Thyroid gland (tissue), 4 donors: ENCODE results near the gene IFT122. TPM values are rescaled to one million over a fixed set of nuclear protein-coding genes. Genes with fewer than 3 reads are reported as not detected.
A peak's percentile ranks its signal among the peaks of the same experiment; 100 is the strongest.

Source experiments
- DNase-seq, 2 donors: peaks; one replicate each; pipeline ENCODE4 v3.0.0-alpha.2; 2019
- H3K27ac ChIP-seq, 3 donors: fragments of 200-600 bp; sonication (generic); 1 replicate in 2 of 3; 2 replicates in 1 of 3; pipeline ENCODE4 v1.5.1; 2016 to 2019; ENCODE audit warnings: mild to moderate bottlenecking in 1 of 3, moderate library complexity in 1 of 3
- H3K27me3 ChIP-seq: fragments of 200-600 bp; sonication (generic); one replicate; pipeline ENCODE4 v1.5.1; 2019
- H3K36me3 ChIP-seq, 2 donors: fragments of 200-600 bp; sonication (generic); one replicate each; pipeline ENCODE4 v1.5.1; 2016 to 2019
- H3K4me1 ChIP-seq, 2 donors: fragments of 200-600 bp; sonication (generic); one replicate each; pipeline ENCODE4 v1.5.1; 2017 to 2019
- H3K4me3 ChIP-seq, 3 donors: fragments of 200-600 bp; sonication (generic); replicated peaks in 1 of 3; 1 replicate in 2 of 3; 2 replicates in 1 of 3; pipeline ENCODE4 v1.5.1; 2016; ENCODE audit warnings: mild to moderate bottlenecking in 1 of 3
- H3K9me3 ChIP-seq: fragments of 200-600 bp; sonication (generic); one replicate; pipeline ENCODE4 v1.5.1; 2017
- CTCF ChIP-seq, 6 experiments: fragments of 200-600 bp in 3 of 6; fragments of 450-650 bp in 3 of 6; sonication (generic) in 3 of 6; IDR thresholded peaks; one replicate each; pipeline ENCODE4 v1.5.1; 2016 to 2019; ENCODE audit warnings: antibody characterized with exemption in 6 of 6, mild to moderate bottlenecking in 2 of 6, inconsistent platforms in 1 of 6, moderate library complexity in 1 of 6
- POLR2A ChIP-seq, 2 donors: fragments of 450-650 bp; IDR thresholded peaks; one replicate each; pipeline ENCODE4 v1.6.1; 2017; ENCODE audit warnings: antibody characterized with exemption in 2 of 2, mild to moderate bottlenecking in 2 of 2, moderate library complexity in 1 of 2
- WGBS, 2 donors: methylation state at CpG; one replicate each; pipeline ENCODE4 v1.1.5; 2017; 5-methylcytosine and 5-hydroxymethylcytosine counted together
- intact Hi-C: fragments of 100-400 bp; cut with DNase I; formaldehyde crosslinking; loops from one replicate; pipeline ENCODE4 v1.15.1; 2023
- total RNA-seq, 4 donors: library from RNA; depleted of rRNA; stranded (reverse); fragments of >200 nt; gene quantifications; one replicate each; pipeline ENCODE4 v1.2.3, GENCODE V29; 2016

IFT122 gene
- total RNA-seq, 4 donors from 2014 or later = 40.7 to 67.9 (median 46.7) TPM

- WGBS, 2 donors = 88 to 89% methylated on average over 14 of the region's 14 CpGs
- DNase-seq = no peak
- Histone ChIP-seq H3K36me3 (no peaks in the 10 kb centered on the region), H3K27ac (peak overlapping the region in 1 of 3 donors; percentile 50), H3K4me1 (peaks cover 0 to 6% of the 10 kb centered on the region in 2 donors), H3K27me3 (no peaks in the 10 kb centered on the region), H3K9me3 (no peaks in the 10 kb centered on the region), H3K4me3 (no peak overlapping the region)
- intact Hi-C loops = no loop called here
- TF ChIP-seq CTCF (IDR thresholded peaks at IDR 0.05) = no peak
- TF ChIP-seq POLR2A (IDR thresholded peaks at IDR 0.05) = no peak
Measured at GRCh38 chr3:129418041-129418973, 21.7 kb upstream of the IFT122 start.

- no peaks in the 10 kb centered on the region for H3K27me3 ChIP-seq
- DNase-seq = no peak
- intact Hi-C loops = no loop called here
- H3K27ac ChIP-seq = no peak overlapping the region
- H3K9me3 ChIP-seq = no peaks in the 10 kb centered on the region
- H3K4me1 ChIP-seq = peaks cover 0 to 6% of the 10 kb centered on the region in 2 donors
- no peaks in the 10 kb centered on the region for H3K36me3 ChIP-seq
- no peak overlapping the region for H3K4me3 ChIP-seq
- WGBS, 2 donors = 81 to 89% methylated on average over 4 of the region's 4 CpGs
- no peak for TF ChIP-seq CTCF (IDR thresholded peaks at IDR 0.05)
- no peak for TF ChIP-seq POLR2A (IDR thresholded peaks at IDR 0.05)
Measured at GRCh38 chr3:129419476-129419875, 20.5 kb upstream of the IFT122 start.

- TF ChIP-seq POLR2A (IDR thresholded peaks at IDR 0.05) = no peak
- TF ChIP-seq CTCF (IDR thresholded peaks at IDR 0.05) = no peak
- intact Hi-C loops = no loop called here
- H3K9me3 ChIP-seq = no peaks in the 10 kb centered on the region
- no peak overlapping the region for H3K4me3 ChIP-seq
- H3K27me3 ChIP-seq = no peaks in the 10 kb centered on the region
- H3K36me3 ChIP-seq = no peaks in the 10 kb centered on the region
- peaks cover 0 to 6% of the 10 kb centered on the region in 2 donors for H3K4me1 ChIP-seq
- DNase-seq = no peak
- no peak overlapping the region for H3K27ac ChIP-seq
- 96 to 97% methylated on average over 10 to 12 of the region's 12 CpGs for WGBS, 2 donors
Measured at GRCh38 chr3:129421236-129421883, 18.7 kb upstream of the IFT122 start.

- no peak overlapping the region for H3K27ac ChIP-seq
- intact Hi-C loops = no loop called here
- H3K4me3 ChIP-seq = no peak overlapping the region
- WGBS, 2 donors = 76 to 80% methylated on average over 6 of the region's 6 CpGs
- no peaks in the 10 kb centered on the region for H3K27me3 ChIP-seq
- H3K36me3 ChIP-seq = no peaks in the 10 kb centered on the region
- TF ChIP-seq CTCF (IDR thresholded peaks at IDR 0.05) (no peak), POLR2A (IDR thresholded peaks at IDR 0.05) (no peak)
- H3K4me1 ChIP-seq = peaks cover 0 to 6% of the 10 kb centered on the region in 2 donors
- no peaks in the 10 kb centered on the region for H3K9me3 ChIP-seq
- DNase-seq = no peak
Measured at GRCh38 chr3:129421988-129422745, 17.9 kb upstream of the IFT122 start.
